Chondrocyte (in vitro differentiated cells): ENCODE measurements around the gene SEMA3A. TPM values are rescaled to one million over a fixed set of nuclear protein-coding genes. Genes with fewer than 3 reads are reported as not detected.

Source experiments
- DNase-seq: peaks from one replicate; pipeline ENCODE4 v3.0.0; 2021; ENCODE audit warnings: mixed read lengths, low spot score
- H3K27ac Mint-ChIP-seq: one replicate; pipeline ENCODE4 v1.8.0; 2021; ENCODE audit warnings: mild to moderate bottlenecking, moderate library complexity, mixed read lengths; ENCODE audit not compliant: unreplicated experiment
- H3K27me3 Mint-ChIP-seq: 2 replicates; pipeline ENCODE4 v1.8.0; 2021; ENCODE audit warnings: low read depth, mixed read lengths
- H3K36me3 Mint-ChIP-seq: 2 replicates; pipeline ENCODE4 v1.8.0; 2021; ENCODE audit warnings: low read depth, mixed read lengths
- H3K4me1 Mint-ChIP-seq: 2 replicates; pipeline ENCODE4 v1.8.0; 2021; ENCODE audit warnings: low read depth, mild to moderate bottlenecking, mixed read lengths
- H3K4me3 Mint-ChIP-seq: one replicate; pipeline ENCODE4 v1.8.0; 2021; ENCODE audit warnings: mild to moderate bottlenecking, moderate library complexity, mixed read lengths; ENCODE audit not compliant: unreplicated experiment
- H3K9me3 Mint-ChIP-seq: 2 replicates; pipeline ENCODE4 v1.8.0; 2021; ENCODE audit warnings: low read depth, mixed read lengths
- CTCF ChIP-seq: fragments of 200-600 bp; sonication (generic); IDR thresholded peaks from 2 replicates; pipeline ENCODE4 v1.5.0; 2021; ENCODE audit warnings: antibody characterized with exemption, mild to moderate bottlenecking, moderate library complexity
- total RNA-seq: library from RNA; stranded (reverse); gene quantifications from 3 replicates; pipeline ENCODE4 v1.2.1, GENCODE V29; 2021

The SEMA3A gene
- total RNA-seq, 1 donor from 2014 or later, result 0.65 TPM

GRCh38 chr7:84209006-84209405 is 14.4 kb upstream of the SEMA3A start:
- Mint-ChIP-seq H3K27me3 (no peaks in the 10 kb centered on the region), H3K4me1 (no peaks in the 10 kb centered on the region)

GRCh38 chr7:84207615-84208014 is 13.0 kb upstream of the SEMA3A start:
- no peak overlapping the region for H3K27ac Mint-ChIP-seq
- no peaks in the 10 kb centered on the region for H3K36me3 Mint-ChIP-seq
- TF ChIP-seq CTCF, result no peak
- no peaks in the 10 kb centered on the region for H3K27me3 Mint-ChIP-seq
- no peaks in the 10 kb centered on the region for H3K4me1 Mint-ChIP-seq
- H3K4me3 Mint-ChIP-seq, result no peak overlapping the region
- no peaks in the 10 kb centered on the region for H3K9me3 Mint-ChIP-seq
- DNase-seq, result no peak

More at GRCh38 chr7:84209006-84209405, 14.4 kb upstream of the SEMA3A start:
- no peak for TF ChIP-seq CTCF
- no peak overlapping the region for H3K4me3 Mint-ChIP-seq
- H3K9me3 Mint-ChIP-seq, result no peaks in the 10 kb centered on the region
- DNase-seq, result no peak
- no peaks in the 10 kb centered on the region for H3K36me3 Mint-ChIP-seq
- no peak overlapping the region for H3K27ac Mint-ChIP-seq

- Mint-ChIP-seq H3K9me3 (no peaks in the 10 kb centered on the region), H3K4me1 (no peaks in the 10 kb centered on the region), H3K36me3 (no peaks in the 10 kb centered on the region), H3K4me3 (no peak overlapping the region), H3K27ac (no peak overlapping the region), H3K27me3 (no peaks in the 10 kb centered on the region)
- TF ChIP-seq CTCF, result no peak
- DNase-seq, result no peak
Observed at GRCh38 chr7:84207025-84207424, 12.4 kb upstream of the SEMA3A start.

- no peaks in the 10 kb centered on the region for H3K9me3 Mint-ChIP-seq
- H3K27me3 Mint-ChIP-seq, result no peaks in the 10 kb centered on the region
- no peak for TF ChIP-seq CTCF
- no peak overlapping the region for H3K27ac Mint-ChIP-seq
- no peak for DNase-seq
- no peak overlapping the region for H3K4me3 Mint-ChIP-seq
- H3K36me3 Mint-ChIP-seq, result no peaks in the 10 kb centered on the region
- H3K4me1 Mint-ChIP-seq, result no peaks in the 10 kb centered on the region
Observed at GRCh38 chr7:84204655-84205054, 10.1 kb upstream of the SEMA3A start.

GRCh38 chr7:84202855-84203254 is 8.3 kb upstream of the SEMA3A start:
- no peak overlapping the region for H3K27ac Mint-ChIP-seq
- TF ChIP-seq CTCF, result no peak
- H3K27me3 Mint-ChIP-seq, result no peaks in the 10 kb centered on the region
- H3K36me3 Mint-ChIP-seq, result no peaks in the 10 kb centered on the region
- DNase-seq, result no peak
- no peaks in the 10 kb centered on the region for H3K9me3 Mint-ChIP-seq
- H3K4me3 Mint-ChIP-seq, result no peak overlapping the region
- no peaks in the 10 kb centered on the region for H3K4me1 Mint-ChIP-seq
